ENCODE results near the gene S100A10. TPM values are rescaled to one million over a fixed set of nuclear protein-coding genes. Genes with fewer than 3 reads are reported as not detected.

The S100A10 gene
- total RNA-seq, 1 experiment from 2014 or later: 161 TPM

GRCh38 chr1:151994956-151995355 is 1.3 kb upstream of the S100A10 start:
- Mint-ChIP-seq H3K27me3 (ENCODE audit: low read depth) (peaks cover 8% of the 10 kb centered on the region; the same call in 1 of the 2 replicates), H3K9me3 (no peaks in the 10 kb centered on the region), H3K27ac (peak overlapping the region; percentile 94), H3K36me3 (no peaks in the 10 kb centered on the region), H3K4me3 (peak overlapping the region; percentile 50), H3K4me1 (peaks cover 41% of the 10 kb centered on the region)
- DNase-seq (ENCODE audit: low spot score) (no peak), ATAC-seq (no peak)
- CTCF ChIA-PET: interaction anchor here (0.7 to 9.2 kb wide), 7 partner anchors 7 to 156 kb away, joined by 3 to 83 read pairs (median 5); partner anchors contain the start of gene C2CD4D
- TF ChIP-seq SP1 (CRISPR knock-in tag; conservative IDR thresholded peaks at IDR 0.05) (no peak), FOXP1 (CRISPR knock-in tag; IDR thresholded peaks at IDR 0.05; ENCODE audit: borderline replicate concordance) (no peak), ZNF425 (CRISPR knock-in tag; conservative IDR thresholded peaks at IDR 0.05) (no peak), JAZF1 (CRISPR knock-in tag; IDR thresholded peaks at IDR 0.05) (no peak), ARID4B (CRISPR knock-in tag; IDR thresholded peaks at IDR 0.05; ENCODE audit: borderline replicate concordance) (no peak), USF2 (CRISPR knock-in tag; IDR thresholded peaks at IDR 0.05) (no peak), CREB1 (CRISPR knock-in tag; IDR thresholded peaks at IDR 0.05) (no peak), RELA (CRISPR knock-in tag; IDR thresholded peaks at IDR 0.05; ENCODE audit: borderline replicate concordance) (no peak), ETV6 (CRISPR knock-in tag; IDR thresholded peaks at IDR 0.05) (no peak), TCF7 (CRISPR knock-in tag; IDR thresholded peaks at IDR 0.05; ENCODE audit: low read depth) (no peak), PRDM15 (CRISPR knock-in tag; IDR thresholded peaks at IDR 0.05) (no peak), ZBTB43 (CRISPR knock-in tag; IDR thresholded peaks at IDR 0.05) (no peak), E2F5 (CRISPR knock-in tag; IDR thresholded peaks at IDR 0.05) (no peak)
- POLR2A ChIA-PET: no interaction called here

Data from WTC11 (cell line).